GM18520 (cell line): Measurements from ENCODE around the gene SESN3.

Source experiments
- ATAC-seq: cut with Tn5 transposase; IDR thresholded peaks from one replicate; pipeline ENCODE4 v1.9.1; 2021; ENCODE audit not compliant: unreplicated experiment

SESN3 gene

DNA sequence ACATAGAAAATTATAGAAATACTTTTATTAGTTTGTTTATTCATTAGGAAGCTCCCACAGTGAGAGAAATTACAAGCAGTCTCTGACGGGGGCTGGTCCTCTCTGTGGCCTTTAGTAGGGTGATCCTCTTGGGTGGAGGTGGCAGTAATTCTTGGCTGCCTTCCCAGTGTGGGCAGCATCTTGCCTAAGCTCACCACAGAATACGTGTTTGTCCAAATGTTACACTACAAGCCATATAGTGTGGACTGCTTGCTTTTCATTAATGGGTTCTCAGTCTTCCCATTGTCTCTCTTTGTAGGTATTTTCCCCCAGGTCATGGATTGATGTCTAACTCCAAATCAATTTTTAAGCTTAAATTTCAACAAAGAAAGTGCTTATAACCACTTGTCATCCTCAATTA, 98.0 kb downstream of the SESN3 start:
- ATAC-seq = no peak

GRCh38 chr11:95128602-95129001, 102.4 kb downstream of the SESN3 start:
- no peak for ATAC-seq

GRCh38 chr11:95123556-95123955, 107.4 kb downstream of the SESN3 start:
- ATAC-seq = no peak

GRCh38 chr11:95121698-95122097, 109.3 kb downstream of the SESN3 start:
- ATAC-seq = no peak

- peak; percentile 66 for ATAC-seq
These were observed 111.5 kb downstream of the SESN3 start for GRCh38 chr11:95119361-95120060.

- no peak for ATAC-seq
These were observed 115.4 kb downstream of the SESN3 start for GRCh38 chr11:95115597-95115996.
